AG09319 (cell line): ENCODE results near the gene PRKAG2.
"Not testable (repeated sequence)": the region's sequence is repeated elsewhere in the genome, so short reads cannot be mapped to it uniquely, and the experiment has no call there.

Experiments
- DNase-seq: peaks from one replicate; pipeline ENCODE4 v3.0.0-alpha.2; 2010; ENCODE audit warnings: low read depth; ENCODE audit errors: extremely low read depth
- TF ChIP-seq, protein P1 (sequence below): IDR thresholded peaks from 2 replicates; pipeline ENCODE4 v1.5.1; 2011; ENCODE audit warnings: low read depth, mild to moderate bottlenecking, inconsistent platforms, low read length, moderate library complexity

Gene PRKAG2

DNA sequence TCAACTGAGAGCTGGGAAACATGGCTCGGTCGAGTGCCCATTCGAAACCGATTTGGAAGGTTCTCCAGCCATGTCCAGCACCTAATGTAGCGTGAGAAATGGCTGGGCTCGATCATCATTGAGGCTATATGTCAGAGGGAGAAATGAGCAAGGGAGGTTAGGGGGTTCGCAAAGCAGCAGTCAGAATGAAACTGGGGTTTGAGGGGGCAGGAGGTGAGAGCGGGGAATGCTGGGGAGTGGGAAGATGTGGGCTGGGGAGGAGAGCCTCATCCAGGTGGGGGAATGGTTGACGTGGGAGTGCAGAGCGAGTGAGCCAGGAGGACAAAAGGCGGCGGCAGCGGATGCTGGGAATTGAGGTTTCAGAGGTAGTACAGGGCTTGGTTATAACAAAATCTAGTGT is 44.5 kb upstream of the PRKAG2 start:
- no peak for DNase-seq
- TF ChIP-seq, protein P1, sequence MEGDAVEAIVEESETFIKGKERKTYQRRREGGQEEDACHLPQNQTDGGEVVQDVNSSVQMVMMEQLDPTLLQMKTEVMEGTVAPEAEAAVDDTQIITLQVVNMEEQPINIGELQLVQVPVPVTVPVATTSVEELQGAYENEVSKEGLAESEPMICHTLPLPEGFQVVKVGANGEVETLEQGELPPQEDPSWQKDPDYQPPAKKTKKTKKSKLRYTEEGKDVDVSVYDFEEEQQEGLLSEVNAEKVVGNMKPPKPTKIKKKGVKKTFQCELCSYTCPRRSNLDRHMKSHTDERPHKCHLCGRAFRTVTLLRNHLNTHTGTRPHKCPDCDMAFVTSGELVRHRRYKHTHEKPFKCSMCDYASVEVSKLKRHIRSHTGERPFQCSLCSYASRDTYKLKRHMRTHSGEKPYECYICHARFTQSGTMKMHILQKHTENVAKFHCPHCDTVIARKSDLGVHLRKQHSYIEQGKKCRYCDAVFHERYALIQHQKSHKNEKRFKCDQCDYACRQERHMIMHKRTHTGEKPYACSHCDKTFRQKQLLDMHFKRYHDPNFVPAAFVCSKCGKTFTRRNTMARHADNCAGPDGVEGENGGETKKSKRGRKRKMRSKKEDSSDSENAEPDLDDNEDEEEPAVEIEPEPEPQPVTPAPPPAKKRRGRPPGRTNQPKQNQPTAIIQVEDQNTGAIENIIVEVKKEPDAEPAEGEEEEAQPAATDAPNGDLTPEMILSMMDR = no peak

DNA sequence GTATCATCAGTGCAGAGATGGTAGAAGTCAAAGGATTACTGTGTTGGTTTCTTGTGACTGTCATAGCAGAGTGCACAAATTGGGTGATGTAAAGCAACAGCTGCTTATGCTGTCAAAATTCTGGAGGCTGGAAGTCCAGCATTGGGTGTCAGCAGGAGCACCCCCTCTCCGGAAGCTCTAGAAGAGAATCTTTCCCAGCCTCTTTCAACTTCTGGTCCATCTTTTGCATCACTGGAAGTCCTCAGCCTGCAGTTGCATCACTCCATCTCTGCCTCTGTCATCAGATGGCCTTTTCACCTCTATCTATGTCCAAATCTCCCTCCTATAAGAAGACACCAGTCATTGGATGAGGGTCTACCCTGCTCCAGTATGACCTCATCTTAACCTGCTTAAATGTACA is 43.6 kb upstream of the PRKAG2 start:
- DNase-seq = no peak
- TF ChIP-seq, protein P1 = no peak

DNA sequence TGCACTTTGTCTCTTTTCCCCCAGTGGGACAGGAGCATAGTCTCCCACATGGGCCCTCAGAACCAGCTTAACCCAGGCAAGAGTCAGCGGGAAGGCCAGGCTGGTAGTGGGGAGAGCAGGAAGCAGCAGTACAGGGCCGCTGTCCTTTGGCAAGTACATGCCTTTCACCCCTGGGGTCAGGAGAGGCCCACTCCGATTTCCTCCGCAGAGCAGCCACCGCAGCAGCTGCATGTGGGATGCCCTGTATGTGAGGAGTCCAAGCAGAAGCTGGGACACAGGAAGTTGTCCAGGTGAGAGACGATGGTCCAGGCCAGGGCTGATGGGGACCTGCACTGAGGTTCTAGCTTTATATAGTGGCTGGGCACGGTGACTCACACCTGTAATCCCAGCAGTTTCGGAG is 42.7 kb upstream of the PRKAG2 start:
- DNase-seq = no peak
- TF ChIP-seq, protein P1 = no peak

DNA sequence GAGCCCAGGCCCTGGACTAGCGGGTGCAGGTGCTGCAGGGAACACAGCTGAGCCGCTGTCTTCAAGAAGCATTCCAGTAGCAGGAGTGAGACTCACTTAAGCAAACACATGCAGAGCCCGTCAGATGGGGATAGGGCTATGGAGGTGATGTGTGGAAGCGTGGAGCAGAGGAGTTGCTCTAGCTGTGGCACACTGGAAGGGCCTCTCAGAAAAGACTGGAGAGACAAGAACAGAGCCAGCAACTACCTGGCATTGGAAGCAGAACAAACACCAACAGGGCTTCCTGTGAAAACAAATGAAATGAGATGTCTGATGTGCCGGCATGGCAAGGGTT is 41.6 kb upstream of the PRKAG2 start:
- DNase-seq = no peak
- TF ChIP-seq, protein P1 = no peak

DNA sequence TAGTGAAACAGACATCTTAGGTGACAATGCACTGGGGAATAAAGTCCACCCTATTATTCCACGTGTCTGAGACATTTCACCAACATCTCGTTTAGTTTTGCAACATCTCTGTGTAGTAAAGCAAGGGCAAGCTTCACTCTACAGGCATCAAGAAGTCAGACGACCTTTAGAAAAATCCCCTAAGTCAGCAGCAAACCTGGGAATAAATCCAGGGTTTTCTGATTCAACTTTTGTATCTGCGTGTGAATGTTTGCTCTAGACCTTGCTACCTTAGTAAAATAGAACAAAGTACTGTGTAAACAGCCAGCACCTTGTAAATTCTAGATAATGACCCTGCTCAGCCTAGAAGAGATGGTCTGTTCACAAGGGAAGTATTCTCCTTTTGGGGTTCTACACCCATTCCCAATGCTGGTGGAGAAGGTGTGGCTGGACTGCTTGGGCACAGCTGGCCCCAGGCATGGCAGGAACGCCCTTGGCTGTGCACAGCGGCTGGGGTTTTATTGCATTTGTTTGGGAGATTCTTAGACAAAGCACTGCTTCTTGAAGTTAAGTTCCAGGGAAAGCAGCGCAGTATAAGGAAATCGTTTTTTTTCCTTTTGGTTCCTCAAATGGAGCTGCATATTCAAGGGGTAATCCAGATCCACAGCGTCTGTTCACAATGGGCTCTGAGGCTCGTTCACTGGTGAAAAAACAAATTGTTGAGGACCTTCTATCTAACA is 41.0 kb upstream of the PRKAG2 start:
- DNase-seq = no peak
- TF ChIP-seq, protein P1 = no peak

DNA sequence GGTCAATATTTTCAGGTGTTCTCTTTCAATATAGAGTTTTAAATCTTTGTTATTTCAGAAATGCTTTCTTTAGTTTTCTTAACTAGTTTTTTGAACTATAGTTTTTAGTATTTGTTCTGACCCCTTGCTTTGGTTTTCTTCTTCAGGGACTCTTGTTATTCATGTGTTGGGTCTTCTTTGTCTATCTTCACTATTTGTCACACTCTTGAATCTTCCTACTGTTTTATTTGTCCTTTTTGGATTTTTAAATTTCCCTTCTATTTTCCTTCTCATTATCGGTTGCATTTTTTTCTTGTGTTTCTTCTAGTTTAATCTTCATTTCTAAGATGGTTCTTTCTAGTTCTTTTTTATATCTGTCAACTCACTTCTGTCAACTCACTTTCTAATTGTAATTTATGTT is 37.1 kb upstream of the PRKAG2 start:
- DNase-seq = no peak
- TF ChIP-seq, protein P1 = no peak

DNA sequence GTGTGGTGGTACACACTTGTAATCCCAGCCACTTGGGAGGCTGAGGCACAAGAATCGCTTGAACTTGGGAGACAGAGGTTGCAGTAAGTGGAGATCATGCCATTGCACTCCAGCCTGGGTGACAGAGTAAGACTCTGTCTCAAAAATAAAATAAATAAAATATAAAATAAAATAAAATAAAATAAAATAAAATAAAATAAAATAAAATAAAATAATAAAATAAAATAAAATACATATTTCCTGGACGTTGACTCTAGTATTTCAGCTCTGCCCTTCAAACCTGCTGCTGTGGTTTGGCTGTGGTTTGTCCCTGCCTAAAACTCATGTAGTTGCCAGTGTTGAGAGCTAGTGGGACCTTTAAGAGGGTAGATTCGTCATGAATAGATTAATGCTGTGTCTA is 33.7 kb upstream of the PRKAG2 start:
- DNase-seq = not testable (repeated sequence)

DNA sequence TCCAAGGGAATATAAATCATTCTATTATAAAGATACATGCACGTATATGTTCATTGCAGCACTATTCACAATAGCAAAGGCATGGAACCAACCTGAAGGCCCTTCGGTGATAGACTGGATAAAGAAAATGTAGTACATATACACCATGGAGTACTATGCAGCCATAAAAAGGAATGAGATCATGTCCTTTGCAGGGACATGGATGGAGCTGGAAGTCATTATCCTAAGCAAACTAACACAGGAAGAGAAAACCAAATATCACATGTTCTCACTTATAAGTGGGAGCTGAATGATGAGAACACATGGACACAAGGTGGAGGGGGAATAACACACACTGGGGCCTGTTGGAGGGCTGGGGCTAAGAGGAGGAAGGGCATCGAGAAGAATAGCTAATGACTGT is 30.2 kb upstream of the PRKAG2 start:
- not testable (repeated sequence) for DNase-seq
